K562 (cell line): ENCODE data around the gene RPP25. TPM values are rescaled to one million over a fixed set of nuclear protein-coding genes. Genes with fewer than 3 reads are reported as not detected.

ENCODE experiments used
- ARID1B ChIP-seq: fragments of 450-650 bp; IDR thresholded peaks from 2 replicates; pipeline ENCODE4 v1.6.1; 2016; ENCODE audit warnings: antibody characterized with exemption, mild to moderate bottlenecking, inconsistent platforms
- CBFA2T2 ChIP-seq: fragments of 450-650 bp; conservative IDR thresholded peaks from 2 replicates; pipeline ENCODE4 v1.6.1; 2017; ENCODE audit warnings: mild to moderate bottlenecking
- HCFC1 ChIP-seq: IDR thresholded peaks from 2 replicates; pipeline ENCODE4 v1.6.1; 2012; ENCODE audit warnings: low read depth, low read length, improper control_type of control experiment
- JUN ChIP-seq, 2 experiments: sonication (generic) in 1 of 2; formaldehyde crosslinking in 1 of 2; IDR thresholded peaks; 2 replicates each; pipeline versions ENCODE4 v1.6.1 to v1.8.0; 2012 to 2022; ENCODE audit warnings: borderline replicate concordance in 2 of 2, mild to moderate bottlenecking in 2 of 2, improper control_type of control experiment in 1 of 2, low read depth in 1 of 2, low read length in 1 of 2, missing genetic modification reagents in 1 of 2
- KDM1A ChIP-seq, 2 experiments: fragments of 450-650 bp; IDR thresholded peaks; 2 replicates each; pipeline ENCODE4 v1.6.1; 2016; ENCODE audit warnings: mild to moderate bottlenecking in 2 of 2
- MECOM ChIP-seq: fragments of 250-450 bp; sonication (Bioruptor Pico); IDR thresholded peaks from 2 replicates; pipeline ENCODE4 v1.8.0; 2022; ENCODE audit warnings: inconsistent platforms
- SMAD1 ChIP-seq: fragments of 150-350 bp; IDR thresholded peaks from 2 replicates; pipeline ENCODE4 v1.6.1; 2014; ENCODE audit warnings: low read length, low read depth; ENCODE audit not compliant: partially characterized antibody
- SMC3 ChIP-seq: conservative IDR thresholded peaks from 2 replicates; pipeline ENCODE4 v1.6.1; 2011; ENCODE audit warnings: low read depth, low read length, improper control_type of control experiment; ENCODE audit not compliant: insufficient read depth
- SNRNP70 ChIP-seq: fragments of 200-400 bp; formaldehyde crosslinking; optimal IDR thresholded peaks from 2 replicates; pipeline ENCODE3; 2017; ENCODE audit warnings: low read depth, low read length
- STAG1 ChIP-seq: sonication (generic); formaldehyde crosslinking; IDR thresholded peaks from 2 replicates; pipeline ENCODE4 v1.5.0; 2020; ENCODE audit warnings: missing genetic modification reagents, borderline replicate concordance
- TAF15 ChIP-seq: fragments of 200-400 bp; formaldehyde crosslinking; IDR thresholded peaks from 2 replicates; pipeline ENCODE4 v1.6.1; 2017; ENCODE audit warnings: mild to moderate bottlenecking, low read depth, low read length, moderate library complexity
- TCF3 ChIP-seq: sonication (generic); formaldehyde crosslinking; IDR thresholded peaks from 2 replicates; pipeline ENCODE4 v1.4.0; 2020; ENCODE audit warnings: mild to moderate bottlenecking, missing genetic modification reagents
- YBX1 ChIP-seq: fragments of 450-650 bp; IDR thresholded peaks from 2 replicates; pipeline ENCODE4 v1.7.1; 2016; ENCODE audit warnings: mild to moderate bottlenecking
- ZKSCAN3 ChIP-seq: fragments of 250-450 bp; sonication (Bioruptor Pico); IDR thresholded peaks from 2 replicates; pipeline ENCODE4 v1.4.0; 2020
- polyA plus RNA-seq, 8 experiments: library from polyadenylated mRNA; depleted of rRNA in 4 of 8; stranded (reverse) in 5 of 8; unstranded in 3 of 8; fragments of >200 nt; fragmentation: Nextera tagmentation in 2 of 8; fragmentation: Illumina TruSeq in 1 of 8; extraction: Ambion mirVana in 2 of 8; extraction: Trizol in 1 of 8; gene quantifications; 2 replicates each; pipeline versions ENCODE4 v1.2.1 to v1.2.3, GENCODE V29; 2011 to 2014; ENCODE audit warnings: inconsistent platforms in 1 of 8, missing spikeins in 1 of 8
- total RNA-seq, 7 experiments: library from RNA; depleted of rRNA in 6 of 7; stranded (reverse); fragments of >200 nt in 6 of 7; fragmentation: Illumina TruSeq in 2 of 7; extraction: Trizol in 2 of 7; gene quantifications; 2 replicates each; pipeline versions ENCODE4 v1.2.1 to v1.2.3, GENCODE V29; 2011 to 2021; ENCODE audit warnings: low replicate concordance in 1 of 7
- TF ChIP-seq, protein P1 (sequence below): sonication (generic); formaldehyde crosslinking; IDR thresholded peaks from 2 replicates; pipeline ENCODE4 v1.8.1; 2022; ENCODE audit warnings: missing genetic modification reagents
- TF ChIP-seq, protein P2 (sequence below): sonication (generic); formaldehyde crosslinking; IDR thresholded peaks from 2 replicates; pipeline ENCODE4 v1.8.0; 2022; ENCODE audit warnings: mild to moderate bottlenecking, missing genetic modification reagents
- TF ChIP-seq, protein P3 (sequence below): fragments of 250-450 bp; sonication (Bioruptor Pico); IDR thresholded peaks from 2 replicates; pipeline ENCODE4 v1.5.0; 2022; ENCODE audit warnings: mild to moderate bottlenecking
- TF ChIP-seq, protein P4 (sequence below): fragments of 450-650 bp; IDR thresholded peaks from 2 replicates; pipeline ENCODE4 v1.6.1; 2014; ENCODE audit warnings: low read depth, mild to moderate bottlenecking, moderate library complexity, borderline replicate concordance

RPP25 gene
- total and polyA plus RNA-seq, 9 of the 15 experiments (the other 6 are each of a cell fraction or from before 2014, with no cell fraction given), result 1.1 to 12.3 (median 5.6) TPM

DNA sequence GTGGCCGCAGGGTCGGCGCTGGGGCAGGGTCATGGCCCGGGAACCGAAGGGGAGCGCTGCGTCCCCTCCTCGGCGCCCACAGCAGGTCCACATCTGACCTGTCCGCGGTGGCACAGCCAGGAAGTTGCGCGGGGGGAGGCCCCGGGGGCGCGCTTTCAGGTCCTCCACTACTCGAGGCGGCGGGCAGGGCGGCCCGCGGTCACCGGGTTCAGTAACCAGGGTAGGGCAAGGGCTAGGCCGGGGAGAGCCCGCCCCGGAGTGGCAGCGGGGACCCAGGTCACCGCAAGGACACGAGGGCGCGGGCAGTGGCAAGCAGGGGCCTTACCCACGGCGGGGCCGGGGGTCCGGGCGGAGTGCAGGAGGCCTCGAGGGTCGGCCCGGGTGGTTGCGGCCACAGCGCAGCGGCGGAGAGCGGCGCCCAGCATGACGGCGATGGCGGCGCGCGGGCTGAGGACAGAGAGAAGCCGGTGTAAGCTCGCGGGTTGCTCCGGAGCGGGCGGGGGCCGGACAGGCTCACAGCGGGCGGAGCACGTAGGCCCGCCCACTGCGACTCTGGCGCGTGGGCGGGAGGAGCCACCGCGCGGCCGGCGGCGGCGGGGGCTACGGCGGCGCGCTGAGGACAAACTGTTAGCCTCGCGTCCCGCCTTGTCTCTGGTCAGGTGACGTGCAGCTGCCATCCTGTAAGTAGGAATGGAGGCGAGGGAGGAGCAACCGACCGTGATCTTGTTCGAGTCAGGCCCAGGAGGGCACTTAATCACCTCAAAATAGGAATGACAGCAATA, 18.8 kb downstream of the RPP25 start, which contains the start of gene COX5A (continued):
- TF ChIP-seq SNRNP70, result no peak
- TF ChIP-seq TAF15, result no peak
- peak; percentile 74 for TF ChIP-seq HCFC1
- TF ChIP-seq, protein P1, sequence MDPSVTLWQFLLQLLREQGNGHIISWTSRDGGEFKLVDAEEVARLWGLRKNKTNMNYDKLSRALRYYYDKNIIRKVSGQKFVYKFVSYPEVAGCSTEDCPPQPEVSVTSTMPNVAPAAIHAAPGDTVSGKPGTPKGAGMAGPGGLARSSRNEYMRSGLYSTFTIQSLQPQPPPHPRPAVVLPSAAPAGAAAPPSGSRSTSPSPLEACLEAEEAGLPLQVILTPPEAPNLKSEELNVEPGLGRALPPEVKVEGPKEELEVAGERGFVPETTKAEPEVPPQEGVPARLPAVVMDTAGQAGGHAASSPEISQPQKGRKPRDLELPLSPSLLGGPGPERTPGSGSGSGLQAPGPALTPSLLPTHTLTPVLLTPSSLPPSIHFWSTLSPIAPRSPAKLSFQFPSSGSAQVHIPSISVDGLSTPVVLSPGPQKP (CRISPR knock-in tag), result no peak
- TF ChIP-seq CBFA2T2, result 0 out of 2 replicates have a peak, but pooled peaks have one; percentile 3
- TF ChIP-seq, protein P2, sequence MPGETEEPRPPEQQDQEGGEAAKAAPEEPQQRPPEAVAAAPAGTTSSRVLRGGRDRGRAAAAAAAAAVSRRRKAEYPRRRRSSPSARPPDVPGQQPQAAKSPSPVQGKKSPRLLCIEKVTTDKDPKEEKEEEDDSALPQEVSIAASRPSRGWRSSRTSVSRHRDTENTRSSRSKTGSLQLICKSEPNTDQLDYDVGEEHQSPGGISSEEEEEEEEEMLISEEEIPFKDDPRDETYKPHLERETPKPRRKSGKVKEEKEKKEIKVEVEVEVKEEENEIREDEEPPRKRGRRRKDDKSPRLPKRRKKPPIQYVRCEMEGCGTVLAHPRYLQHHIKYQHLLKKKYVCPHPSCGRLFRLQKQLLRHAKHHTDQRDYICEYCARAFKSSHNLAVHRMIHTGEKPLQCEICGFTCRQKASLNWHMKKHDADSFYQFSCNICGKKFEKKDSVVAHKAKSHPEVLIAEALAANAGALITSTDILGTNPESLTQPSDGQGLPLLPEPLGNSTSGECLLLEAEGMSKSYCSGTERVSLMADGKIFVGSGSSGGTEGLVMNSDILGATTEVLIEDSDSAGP (CRISPR knock-in tag), result 0 out of 2 replicates have a peak, but pooled peaks have one; percentile 34
- TF ChIP-seq ARID1B, result no peak
- TF ChIP-seq, protein P3, sequence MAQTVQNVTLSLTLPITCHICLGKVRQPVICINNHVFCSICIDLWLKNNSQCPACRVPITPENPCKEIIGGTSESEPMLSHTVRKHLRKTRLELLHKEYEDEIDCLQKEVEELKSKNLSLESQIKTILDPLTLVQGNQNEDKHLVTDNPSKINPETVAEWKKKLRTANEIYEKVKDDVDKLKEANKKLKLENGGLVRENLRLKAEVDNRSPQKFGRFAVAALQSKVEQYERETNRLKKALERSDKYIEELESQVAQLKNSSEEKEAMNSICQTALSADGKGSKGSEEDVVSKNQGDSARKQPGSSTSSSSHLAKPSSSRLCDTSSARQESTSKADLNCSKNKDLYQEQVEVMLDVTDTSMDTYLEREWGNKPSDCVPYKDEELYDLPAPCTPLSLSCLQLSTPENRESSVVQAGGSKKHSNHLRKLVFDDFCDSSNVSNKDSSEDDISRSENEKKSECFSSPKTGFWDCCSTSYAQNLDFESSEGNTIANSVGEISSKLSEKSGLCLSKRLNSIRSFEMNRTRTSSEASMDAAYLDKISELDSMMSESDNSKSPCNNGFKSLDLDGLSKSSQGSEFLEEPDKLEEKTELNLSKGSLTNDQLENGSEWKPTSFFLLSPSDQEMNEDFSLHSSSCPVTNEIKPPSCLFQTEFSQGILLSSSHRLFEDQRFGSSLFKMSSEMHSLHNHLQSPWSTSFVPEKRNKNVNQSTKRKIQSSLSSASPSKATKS (CRISPR knock-in tag), result no peak
- TF ChIP-seq, protein P4, sequence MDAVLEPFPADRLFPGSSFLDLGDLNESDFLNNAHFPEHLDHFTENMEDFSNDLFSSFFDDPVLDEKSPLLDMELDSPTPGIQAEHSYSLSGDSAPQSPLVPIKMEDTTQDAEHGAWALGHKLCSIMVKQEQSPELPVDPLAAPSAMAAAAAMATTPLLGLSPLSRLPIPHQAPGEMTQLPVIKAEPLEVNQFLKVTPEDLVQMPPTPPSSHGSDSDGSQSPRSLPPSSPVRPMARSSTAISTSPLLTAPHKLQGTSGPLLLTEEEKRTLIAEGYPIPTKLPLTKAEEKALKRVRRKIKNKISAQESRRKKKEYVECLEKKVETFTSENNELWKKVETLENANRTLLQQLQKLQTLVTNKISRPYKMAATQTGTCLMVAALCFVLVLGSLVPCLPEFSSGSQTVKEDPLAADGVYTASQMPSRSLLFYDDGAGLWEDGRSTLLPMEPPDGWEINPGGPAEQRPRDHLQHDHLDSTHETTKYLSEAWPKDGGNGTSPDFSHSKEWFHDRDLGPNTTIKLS, result peak; percentile 69; the same call in 1 of the 2 replicates
- no peak for TF ChIP-seq YBX1
- TF ChIP-seq KDM1A (IDR thresholded peaks at IDR 0.05), result no peak
- no peak for TF ChIP-seq TCF3 (CRISPR knock-in tag)
- no peak for TF ChIP-seq JUN (IDR thresholded peaks at IDR 0.05; ENCODE audit: borderline replicate concordance, low read depth, low read length)
- TF ChIP-seq JUN (CRISPR knock-in tag; IDR thresholded peaks at IDR 0.05; ENCODE audit: borderline replicate concordance), result no peak; the same call in 1 of the 2 replicates
- no peak for TF ChIP-seq ZKSCAN3
- TF ChIP-seq MECOM (CRISPR knock-in tag), result no peak
- no peak for TF ChIP-seq STAG1
- TF ChIP-seq SMC3, result no peak
- TF ChIP-seq SMAD1, result no peak
